HG03159 (cell line): Measurements from ENCODE around the gene UCN.
"Not testable (repeated sequence)": the region's sequence is repeated elsewhere in the genome, so short reads cannot be mapped to it uniquely, and the experiment has no call there.

ENCODE experiments used
- ATAC-seq: cut with Tn5 transposase; IDR thresholded peaks from one replicate; pipeline ENCODE4 v1.9.1; 2021; ENCODE audit warnings: mild to moderate bottlenecking, moderate library complexity; ENCODE audit not compliant: unreplicated experiment

Gene UCN

DNA sequence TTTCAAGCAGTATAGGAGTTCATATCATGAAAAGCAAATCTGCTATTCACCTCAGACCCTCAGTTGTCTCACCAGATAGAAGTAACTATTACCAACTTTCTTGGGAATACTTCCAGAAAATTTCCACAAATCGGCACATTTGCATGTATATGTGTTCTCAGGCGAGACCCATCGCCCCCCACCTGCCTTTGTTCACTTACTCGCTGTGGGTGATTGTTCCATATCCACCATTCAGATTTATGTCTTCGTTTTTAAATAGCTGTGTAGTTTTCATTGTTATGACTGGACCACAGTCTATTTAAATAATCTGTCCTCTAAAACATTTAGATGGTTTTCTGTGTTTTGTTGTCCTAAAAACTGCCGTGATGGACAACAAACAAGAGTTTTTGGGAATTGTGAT, 22.8 kb downstream of the UCN start:
- no peak for ATAC-seq

- no peak for ATAC-seq
Measured at GRCh38 chr2:27284996-27285395, 23.2 kb downstream of the UCN start.

DNA sequence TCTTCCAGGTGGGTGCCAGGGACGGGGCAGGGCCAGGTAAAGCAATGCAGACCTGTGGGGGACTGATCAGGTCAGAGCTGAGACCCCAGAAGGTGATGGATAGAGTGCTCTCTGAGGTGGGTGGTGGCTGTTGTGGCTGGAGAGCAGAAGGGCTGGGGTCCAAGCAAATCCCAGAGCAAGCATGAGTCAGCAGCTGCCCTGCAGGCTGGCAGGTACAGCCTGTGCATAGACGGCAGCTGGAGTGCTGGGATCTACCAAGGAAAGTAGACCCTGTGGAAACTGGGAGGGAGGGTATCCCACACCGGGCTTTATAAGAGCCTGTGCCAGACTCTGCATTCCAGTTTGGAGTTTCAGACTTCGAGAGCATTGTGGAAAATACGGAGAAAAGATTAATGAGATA, 25.4 kb downstream of the UCN start:
- ATAC-seq = no peak

GRCh38 chr2:27281855-27282559, 26.2 kb downstream of the UCN start, which contains the start of gene TRIM54:
TRIM54 (plus strand) TSS chr2:27282429; CDS start chr2:27282732, 303 bp downstream.
- no peak for ATAC-seq

DNA sequence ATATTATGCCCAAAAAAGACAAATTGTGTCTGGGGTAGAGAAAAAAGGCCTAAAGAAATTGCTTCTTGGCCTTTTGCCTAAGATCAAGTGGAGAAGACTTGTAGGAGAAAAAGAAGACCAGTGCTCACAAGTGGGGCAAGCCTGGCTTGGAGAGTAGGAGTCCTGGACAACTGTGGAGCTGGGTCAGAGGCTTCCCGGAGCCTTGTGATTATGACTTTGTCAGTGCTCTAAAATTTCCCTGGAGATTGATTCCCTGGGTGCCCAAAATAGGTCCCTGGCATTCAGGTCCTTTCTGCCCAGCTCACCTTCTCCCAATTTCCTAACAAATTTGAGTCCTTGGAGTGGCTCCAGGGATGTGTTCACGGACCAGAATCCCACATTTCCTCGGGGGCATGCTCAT, 26.8 kb downstream of the UCN start:
- ATAC-seq = no peak

DNA sequence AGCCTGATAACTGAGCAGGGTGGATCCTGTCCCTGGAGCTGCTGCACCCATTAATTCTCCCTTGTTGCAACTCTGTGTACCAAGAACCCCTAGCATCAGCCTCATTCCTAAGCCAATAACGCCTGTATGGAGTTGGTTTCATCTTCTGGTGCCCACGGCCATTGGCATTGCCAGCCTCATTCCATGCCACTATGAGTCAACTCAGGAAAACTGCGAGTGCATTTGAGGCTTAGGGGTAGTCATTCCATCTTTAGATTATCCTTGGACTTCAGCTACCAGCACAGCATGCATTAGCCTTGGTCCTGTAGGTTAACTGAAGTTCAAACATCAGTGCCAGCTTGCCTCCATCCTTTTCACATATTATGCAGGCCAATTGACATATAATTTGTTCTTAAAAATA, 27.4 kb downstream of the UCN start:
- ATAC-seq = no peak

GRCh38 chr2:27278010-27278409, 30.2 kb downstream of the UCN start:
- ATAC-seq = no peak

- no peak for ATAC-seq
Measured at GRCh38 chr2:27275211-27276150, 32.8 kb downstream of the UCN start, which contains the start of gene DNAJC5G. DNAJC5G (plus strand) TSS chr2:27275433; CDS start chr2:27276729, 1,296 bp downstream.

DNA sequence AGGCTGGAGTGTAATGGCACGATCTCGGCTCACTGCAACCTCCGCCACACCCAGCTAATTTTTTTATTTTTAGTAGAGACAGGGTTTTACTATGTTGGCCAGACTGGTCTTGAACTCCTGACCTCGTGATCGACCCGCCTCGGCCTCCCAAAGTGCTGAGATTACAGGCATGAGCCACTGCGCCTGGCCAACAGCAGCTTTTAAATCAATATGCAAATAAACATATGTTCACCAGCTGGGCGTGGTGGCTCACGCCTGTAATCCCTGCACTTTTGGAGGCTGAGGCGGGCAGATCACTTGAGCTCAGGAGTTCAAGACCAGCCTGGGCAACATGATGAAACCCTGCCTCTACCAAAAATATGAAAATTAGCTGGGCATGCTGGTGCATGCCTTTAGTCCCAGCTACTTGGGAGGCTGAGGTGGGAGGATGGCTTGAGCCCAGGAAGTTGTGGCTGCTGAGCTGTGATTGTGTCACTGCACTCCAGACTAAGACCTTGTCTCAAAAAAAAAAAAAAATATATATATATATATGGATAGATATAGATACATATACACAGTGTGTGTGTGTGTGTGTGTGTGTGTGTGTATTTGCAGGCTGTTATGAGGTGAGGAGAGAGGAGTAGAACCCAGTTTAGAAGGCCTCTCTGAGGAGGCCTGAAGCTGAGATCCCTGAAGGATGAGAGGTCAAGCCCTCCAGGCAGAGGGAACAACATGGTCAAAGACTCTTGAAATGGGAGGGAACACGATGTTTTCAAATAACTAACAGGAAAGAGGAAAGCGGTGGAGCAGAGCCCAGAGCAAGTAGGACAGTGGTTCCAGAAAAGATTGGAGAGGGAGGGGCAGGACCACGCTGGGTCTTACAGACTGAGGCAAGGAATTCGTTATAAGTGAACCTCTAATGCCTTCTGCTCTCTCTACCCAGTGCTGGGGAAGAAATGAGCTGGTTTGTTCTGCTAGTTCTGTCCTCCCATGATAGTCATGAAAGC, 35.4 kb downstream of the UCN start:
- ATAC-seq = not testable (repeated sequence)

- ATAC-seq = no peak
Measured at GRCh38 chr2:27271631-27272340, 36.5 kb downstream of the UCN start.

GRCh38 chr2:27270670-27271069, 37.6 kb downstream of the UCN start:
- no peak for ATAC-seq

DNA sequence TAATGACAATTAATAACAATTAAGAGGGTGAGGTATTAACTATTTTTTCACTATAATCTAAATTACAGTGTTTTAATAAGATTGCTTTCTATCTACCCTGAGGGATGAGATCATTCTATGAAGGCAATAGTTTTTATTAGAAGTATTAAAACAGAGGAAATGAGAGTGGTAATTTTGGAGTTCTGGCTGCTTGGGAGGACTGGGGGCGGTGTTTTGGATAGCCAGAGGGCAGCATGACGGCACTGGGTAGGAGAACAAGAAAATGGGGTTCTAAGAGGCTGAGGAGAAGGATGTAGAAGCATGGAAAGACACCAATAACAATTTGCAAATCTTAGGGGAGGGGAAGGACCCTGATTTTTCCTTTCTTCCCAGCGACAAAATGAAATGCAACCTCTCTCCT, 38.1 kb downstream of the UCN start:
- no peak for ATAC-seq

GRCh38 chr2:27268296-27268695, 39.9 kb downstream of the UCN start:
- ATAC-seq = not testable (repeated sequence)

DNA sequence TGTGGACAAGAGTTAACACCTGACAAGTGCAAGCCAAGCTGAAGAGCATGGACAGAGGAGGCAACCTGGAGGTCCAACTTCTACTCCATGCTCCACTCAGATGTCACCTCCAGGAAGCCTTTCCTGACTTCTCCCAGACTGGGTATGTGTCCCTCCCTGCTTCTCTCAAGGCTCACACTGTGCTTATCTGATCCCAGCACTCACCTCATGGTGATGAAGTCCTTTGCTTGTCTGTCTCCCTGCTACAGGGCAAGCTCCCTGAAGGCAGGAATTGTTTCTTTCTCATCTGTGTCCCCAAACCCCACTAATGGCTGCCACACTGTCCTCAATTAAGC, 42.7 kb downstream of the UCN start:
- no peak for ATAC-seq

GRCh38 chr2:27264753-27265535, 43.3 kb downstream of the UCN start:
- no peak for ATAC-seq

DNA sequence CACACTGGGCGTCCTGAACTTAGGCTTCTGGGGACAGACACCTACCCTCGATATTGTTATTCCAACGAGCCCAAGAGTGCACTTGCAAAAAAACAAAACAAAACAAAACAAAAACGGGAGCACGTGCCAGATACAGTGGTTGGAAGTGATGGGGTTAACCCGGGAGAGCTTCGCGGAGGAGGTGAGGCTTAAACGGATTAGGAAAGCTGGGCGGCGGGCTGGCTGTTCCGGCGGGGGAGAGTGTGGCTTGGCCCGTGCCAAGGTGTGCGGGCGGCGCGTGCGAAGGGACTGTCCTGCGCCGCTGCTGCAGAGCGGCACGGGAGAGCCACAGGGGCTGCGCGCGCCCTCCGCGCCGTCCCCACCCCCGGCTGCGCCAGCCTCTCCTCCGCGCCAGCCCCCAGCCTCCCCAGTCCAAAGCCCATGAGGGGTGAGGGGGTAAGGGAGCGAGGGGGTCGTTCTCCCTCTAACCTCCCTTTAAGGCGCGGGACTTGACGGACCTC, 43.9 kb downstream of the UCN start:
- ATAC-seq = no peak

DNA sequence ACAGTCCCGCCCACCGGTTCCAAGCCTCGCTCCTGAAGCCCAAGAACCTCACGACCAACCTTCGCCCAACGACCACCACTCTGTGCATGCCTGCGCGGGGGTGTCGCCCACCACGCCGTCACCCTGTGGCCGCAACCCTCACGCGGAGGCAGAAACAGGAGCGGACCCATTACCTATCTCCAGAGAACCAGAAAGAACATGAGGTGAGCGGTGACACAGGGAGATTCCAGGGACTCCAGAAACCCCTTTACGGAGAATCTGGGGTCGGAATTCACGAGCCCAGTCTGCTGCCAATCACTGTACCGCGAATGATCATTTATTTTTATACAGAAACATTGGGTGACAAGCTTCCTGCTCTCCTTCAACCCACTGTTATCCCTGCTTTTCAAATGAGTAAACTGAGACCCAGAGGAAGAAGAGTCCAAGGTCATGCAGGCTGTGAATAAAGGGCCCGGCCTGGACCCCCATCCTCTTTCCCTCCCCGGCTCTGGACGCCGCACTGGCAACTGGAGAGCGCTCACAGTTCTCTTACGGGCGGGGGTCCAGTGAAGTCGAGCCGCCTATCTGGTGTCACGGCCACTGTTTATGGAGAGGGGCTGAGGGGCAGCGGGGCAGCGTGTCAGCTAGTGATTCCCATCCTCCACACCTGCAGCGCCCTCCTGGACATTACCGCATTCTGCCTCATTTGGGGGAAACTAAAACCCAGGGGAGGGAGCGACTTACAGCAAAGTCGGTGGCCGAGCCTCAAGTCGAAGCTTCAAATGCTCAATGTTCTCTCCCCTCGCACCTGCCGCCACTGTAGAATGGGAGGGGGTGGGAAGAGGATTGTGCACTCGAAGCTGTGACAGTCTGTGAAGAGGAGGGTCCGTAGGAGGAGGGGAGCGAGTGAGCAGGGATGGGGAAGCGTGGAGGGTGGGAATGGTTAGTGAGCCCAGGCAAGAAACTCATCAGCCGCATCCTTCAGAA, 44.7 kb downstream of the UCN start:
- ATAC-seq = no peak
